ENCODE measurements around the gene TTLL3.

Gene TTLL3

GRCh38 chr3:9883706-9884554 lies 73.9 kb downstream of the TTLL3 start:
- TF ChIP-seq POU6F1 (CRISPR knock-in tag; IDR thresholded peaks at IDR 0.05; ENCODE audit: borderline replicate concordance, low read depth) (no peak), CREB5 (CRISPR knock-in tag; IDR thresholded peaks at IDR 0.05; ENCODE audit: low read depth) (no peak), OSR1 (CRISPR knock-in tag; IDR thresholded peaks at IDR 0.05) (no peak), PATZ1 (CRISPR knock-in tag; IDR thresholded peaks at IDR 0.05; ENCODE audit: borderline replicate concordance) (no peak), ZNF70 (CRISPR knock-in tag; IDR thresholded peaks at IDR 0.05) (no peak), CSDC2 (CRISPR knock-in tag; IDR thresholded peaks at IDR 0.05) (no peak), ZNF565 (CRISPR knock-in tag; conservative IDR thresholded peaks at IDR 0.05; ENCODE audit: low read depth) (no peak), ZC3H10 (CRISPR knock-in tag; IDR thresholded peaks at IDR 0.05) (no peak), PPARA (CRISPR knock-in tag; IDR thresholded peaks at IDR 0.05; ENCODE audit: borderline replicate concordance) (no peak)
- peak; percentile 42 for ATAC-seq

GRCh38 chr3:9884555-9885165 lies 74.6 kb downstream of the TTLL3 start:
- peak; percentile 95 for ATAC-seq
- no peak for TF ChIP-seq RARB (CRISPR knock-in tag; IDR thresholded peaks at IDR 0.05)
- peak; percentile 39; the same call in 1 of the 2 replicates for TF ChIP-seq ZFP3 (CRISPR knock-in tag; IDR thresholded peaks at IDR 0.05)
